ENCODE data around the gene RARB.

DNA sequence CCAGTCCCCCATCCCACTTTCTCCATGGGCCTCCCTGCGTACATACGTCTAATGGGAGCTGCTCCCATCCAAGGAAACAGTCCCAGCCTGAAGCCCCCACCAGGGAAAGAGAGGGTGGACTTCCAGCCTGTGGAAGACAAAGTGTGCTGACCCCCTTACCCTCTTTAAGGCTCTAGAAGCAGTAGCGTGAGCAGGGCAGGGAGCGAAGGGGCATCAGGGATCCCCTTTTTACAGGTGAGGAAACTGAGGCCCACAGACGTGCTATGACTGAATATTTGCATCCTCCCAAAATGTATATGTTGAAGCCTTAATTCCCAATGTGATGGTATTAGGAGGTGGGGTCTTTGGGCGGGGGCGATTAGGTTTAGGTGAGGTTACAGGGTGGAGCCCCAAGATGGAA, 153.3 kb downstream of the RARB start:
- TF ChIP-seq, protein P1, sequence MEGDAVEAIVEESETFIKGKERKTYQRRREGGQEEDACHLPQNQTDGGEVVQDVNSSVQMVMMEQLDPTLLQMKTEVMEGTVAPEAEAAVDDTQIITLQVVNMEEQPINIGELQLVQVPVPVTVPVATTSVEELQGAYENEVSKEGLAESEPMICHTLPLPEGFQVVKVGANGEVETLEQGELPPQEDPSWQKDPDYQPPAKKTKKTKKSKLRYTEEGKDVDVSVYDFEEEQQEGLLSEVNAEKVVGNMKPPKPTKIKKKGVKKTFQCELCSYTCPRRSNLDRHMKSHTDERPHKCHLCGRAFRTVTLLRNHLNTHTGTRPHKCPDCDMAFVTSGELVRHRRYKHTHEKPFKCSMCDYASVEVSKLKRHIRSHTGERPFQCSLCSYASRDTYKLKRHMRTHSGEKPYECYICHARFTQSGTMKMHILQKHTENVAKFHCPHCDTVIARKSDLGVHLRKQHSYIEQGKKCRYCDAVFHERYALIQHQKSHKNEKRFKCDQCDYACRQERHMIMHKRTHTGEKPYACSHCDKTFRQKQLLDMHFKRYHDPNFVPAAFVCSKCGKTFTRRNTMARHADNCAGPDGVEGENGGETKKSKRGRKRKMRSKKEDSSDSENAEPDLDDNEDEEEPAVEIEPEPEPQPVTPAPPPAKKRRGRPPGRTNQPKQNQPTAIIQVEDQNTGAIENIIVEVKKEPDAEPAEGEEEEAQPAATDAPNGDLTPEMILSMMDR (conservative IDR thresholded peaks at IDR 0.05; ENCODE audit: low read depth, low read length), result no peak
- no peak for TF ChIP-seq EZH2 (IDR thresholded peaks at IDR 0.05; ENCODE audit: borderline replicate concordance, low read depth, low read length, poor library complexity, severe bottlenecking)
